Hippocampal formation (tissue), 2 donors: Measurements from ENCODE around the gene FKBP1B.
A peak's percentile ranks its signal among the peaks of the same experiment; 100 is the strongest.
"Not testable (repeated sequence)": the region's sequence is repeated elsewhere in the genome, so short reads cannot be mapped to it uniquely, and the experiment has no call there.

ENCODE experiments used
- DNase-seq, 2 donors: peaks; one replicate each; lab custom pipeline; 2025; lab: John Stamatoyannopoulos, UW

Gene FKBP1B

DNA sequence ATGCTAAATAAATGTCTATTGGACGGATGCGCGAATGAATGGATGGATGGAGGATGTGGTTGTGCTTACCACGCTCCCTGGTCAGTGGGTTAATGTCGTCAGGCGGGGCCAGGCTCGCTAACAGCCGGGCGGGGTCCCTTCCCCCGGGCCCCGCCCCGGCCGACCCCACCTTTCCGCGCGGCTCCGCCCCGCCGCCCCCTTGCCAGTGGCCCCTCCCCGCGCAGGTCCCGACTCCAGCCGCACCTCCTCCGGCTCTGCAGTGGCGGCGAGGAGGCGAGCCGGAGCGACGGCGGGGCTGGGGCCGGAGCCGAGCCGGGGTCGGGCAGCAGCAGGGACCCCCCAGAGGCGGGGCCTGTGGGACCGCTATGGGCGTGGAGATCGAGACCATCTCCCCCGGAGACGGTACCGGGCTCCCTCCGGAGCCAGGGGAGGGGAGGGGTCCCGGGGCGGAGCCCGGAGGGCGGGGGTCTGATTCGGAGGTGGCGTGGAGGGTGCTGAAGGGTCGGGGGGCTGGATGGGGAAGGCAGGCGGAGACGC is at the start of gene FKBP1B:
TSS of gene FKBP1B (plus strand) at position 257 of the 537 bp plus-strand sequence. CDS start at position 366, 109 bp downstream.
- peak in 1 of 2 donors; percentile 20 for DNase-seq

DNA sequence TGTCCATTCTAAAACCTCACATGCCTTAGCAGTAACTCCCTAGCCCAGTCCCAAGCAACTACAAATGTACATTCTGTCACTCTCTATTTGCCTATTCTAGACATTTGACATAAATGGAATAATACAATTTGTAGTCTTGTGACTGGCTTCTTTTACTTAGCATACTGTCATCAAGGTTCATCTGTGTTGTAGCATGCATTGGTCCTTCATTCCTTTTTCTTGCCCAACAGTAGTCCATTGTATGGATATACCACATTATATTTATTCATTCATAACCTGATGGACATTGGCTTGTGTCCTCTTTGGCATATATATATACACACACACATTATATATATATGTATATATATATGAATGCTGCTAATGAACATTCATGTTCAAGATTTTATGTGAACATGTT is 41.8 kb upstream of the FKBP1B start:
- DNase-seq = no peak

DNA sequence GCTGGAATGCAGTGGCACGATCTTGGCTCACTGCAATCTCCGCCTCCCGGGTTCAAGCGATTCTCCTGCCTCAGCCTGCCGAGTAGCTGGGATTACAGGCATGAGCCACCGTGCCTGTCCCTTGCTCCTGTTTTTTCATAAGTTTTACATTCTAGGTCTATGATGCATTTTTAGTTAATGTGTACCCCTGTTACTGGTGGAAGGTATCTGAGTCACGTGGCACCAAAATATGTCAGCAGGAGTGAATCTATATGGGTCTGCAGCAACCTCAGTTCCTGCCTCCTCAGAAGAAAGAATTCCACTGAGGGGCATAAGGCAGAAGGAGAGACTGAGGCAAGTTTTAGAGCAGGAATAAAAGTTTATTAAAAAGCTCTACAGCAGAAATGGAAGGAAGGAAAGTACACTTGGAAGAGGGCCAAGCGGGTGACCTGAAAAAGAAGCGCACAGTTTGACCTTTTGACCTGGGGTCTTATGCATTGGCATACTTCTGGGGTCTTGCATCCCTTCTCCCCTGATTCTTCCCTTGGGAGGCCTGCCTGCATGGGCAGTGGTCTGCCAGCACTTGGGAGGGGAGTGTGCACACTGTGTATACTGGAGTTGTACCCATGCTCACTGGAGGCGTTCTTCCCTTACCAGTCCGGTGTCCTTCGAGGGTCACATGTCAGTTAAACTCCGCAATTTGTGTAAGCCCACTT is 40.7 kb upstream of the FKBP1B start:
- no peak for DNase-seq

DNA sequence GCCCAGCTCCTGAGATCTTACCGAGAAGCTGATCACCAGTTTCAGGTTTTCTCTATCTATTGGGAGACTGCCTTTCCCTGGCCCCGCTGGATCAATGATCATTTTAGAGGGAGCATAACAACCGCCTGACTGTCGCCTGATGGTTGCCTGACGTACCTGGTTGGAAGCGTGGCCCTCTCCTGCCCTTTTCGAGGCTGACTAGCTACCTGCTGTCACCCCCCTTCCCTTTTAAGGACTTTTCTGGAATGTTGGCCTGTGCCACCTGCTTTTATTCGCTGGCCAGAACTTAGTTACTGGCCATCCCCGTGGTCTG is 40.2 kb upstream of the FKBP1B start:
- DNase-seq = no peak

DNA sequence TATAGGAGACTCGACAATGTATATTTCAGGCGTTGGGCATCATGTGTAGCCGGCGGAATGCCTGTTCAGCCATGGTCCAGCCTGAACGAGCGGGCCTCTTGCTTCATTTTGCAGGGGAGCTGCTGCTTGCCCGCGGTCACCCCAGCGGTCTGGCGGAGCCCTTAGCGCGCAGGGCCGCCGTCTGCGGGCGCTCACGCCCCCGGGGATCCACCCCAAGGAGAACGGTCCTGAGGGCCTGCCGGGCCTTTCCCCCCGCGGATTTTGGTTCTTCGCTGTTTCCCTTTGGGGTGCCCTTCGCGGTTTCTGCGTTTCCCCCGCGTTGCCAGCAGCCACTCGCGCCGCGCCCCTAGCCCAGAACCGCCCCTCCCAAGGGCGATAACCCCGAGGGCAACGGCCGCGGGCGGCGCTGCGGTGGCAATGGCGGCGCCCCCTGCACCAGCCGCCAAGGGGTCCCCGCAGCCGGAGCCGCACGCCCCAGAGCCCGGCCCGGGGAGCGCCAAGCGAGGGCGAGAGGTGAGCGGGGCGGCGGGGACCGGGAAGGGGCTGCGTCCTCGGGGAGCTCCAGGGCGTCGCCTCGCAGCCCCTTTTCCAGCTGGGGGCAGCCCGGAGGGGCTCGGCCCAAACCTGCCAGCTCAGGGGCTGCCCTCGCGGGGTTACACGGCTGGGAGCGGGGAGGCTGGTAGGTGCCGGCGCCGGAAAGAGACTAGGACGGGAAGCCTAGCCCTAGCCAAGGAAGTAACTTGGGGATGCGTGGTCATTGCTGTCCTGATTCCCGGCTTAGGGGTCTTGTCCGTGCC is 39.7 kb upstream of the FKBP1B start, which contains the start of gene MFSD2B:
TSS of gene MFSD2B (plus strand) at position 406 of the 797 bp plus-strand sequence. CDS start at position 418, 12 bp downstream.
- no peak for DNase-seq

DNA sequence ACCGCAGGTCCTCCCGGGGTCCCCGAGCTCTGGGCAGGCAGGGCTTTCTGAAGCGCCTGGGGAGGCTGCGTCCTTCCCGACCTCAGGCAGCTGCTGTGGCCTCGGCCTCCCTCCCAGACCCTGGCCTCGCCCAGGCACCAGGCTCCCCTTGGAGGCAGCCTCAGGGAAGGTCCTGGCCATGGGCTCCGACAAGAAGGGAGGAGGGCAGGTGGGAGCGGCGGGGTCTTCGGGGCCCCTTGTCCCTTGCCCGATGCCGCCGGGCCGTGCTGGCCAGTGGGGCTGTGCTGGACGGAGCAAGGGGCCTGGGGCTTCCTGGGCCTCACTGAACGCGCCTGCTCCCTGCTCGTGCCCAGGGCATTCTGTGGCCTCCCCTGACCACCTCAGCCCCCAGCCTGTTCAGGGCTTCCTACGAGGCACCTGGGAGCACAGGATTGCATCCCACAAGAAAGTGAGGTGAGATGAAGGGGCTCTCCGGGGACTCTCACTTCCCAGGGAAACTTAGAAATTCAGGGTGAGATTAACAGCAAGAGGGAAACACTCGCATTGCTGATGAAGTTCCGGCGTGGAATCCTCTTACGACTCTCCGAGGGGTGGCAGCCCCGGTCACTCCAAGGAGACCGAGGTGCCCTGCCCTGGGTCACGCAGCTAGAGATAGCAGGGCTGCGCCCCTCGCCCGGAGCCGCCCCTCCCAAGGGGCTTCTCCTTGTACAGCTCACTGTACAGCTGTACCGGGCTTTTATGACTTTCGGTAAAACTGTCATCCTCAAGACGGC is 38.9 kb upstream of the FKBP1B start:
- DNase-seq = no peak

DNA sequence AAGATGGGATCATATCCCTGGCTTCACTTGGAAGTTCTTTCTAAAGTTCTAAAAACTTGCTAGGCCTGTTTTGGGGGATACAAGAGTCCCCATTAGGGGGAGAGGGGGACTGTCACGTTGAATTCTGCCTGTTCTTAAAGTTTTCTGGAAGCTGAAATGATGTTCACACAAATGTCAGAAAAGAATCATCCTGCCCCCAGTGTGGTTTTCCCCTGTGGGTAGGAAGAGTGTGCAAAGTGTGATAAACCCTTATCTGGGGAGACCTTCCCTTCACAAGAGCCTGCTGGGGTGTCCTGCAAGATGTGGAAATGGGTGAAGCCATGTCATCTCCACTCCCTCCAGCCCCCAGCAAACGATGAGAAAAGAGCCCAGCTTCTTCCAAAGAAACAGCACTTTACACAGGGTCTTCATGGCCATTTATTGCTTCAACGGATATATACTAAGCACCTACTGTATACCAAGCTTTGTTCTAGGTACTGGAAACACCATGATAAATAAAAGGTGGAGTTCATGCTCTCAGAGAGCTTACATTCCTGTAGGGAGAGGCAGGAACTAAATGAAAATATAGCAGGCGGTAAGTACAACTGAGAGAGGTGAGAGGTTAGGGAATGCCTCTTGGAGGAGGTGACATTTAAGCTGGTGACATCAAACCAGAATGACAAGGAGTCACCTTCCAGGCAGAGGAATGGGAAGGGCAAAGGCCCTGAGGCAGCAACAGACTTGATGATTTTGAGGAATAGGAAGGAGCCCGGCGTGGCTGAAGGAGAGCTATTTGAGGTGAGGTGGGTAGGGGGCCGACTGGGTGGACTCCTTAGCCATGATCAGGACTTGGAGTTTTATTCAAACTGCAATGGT is 38.1 kb upstream of the FKBP1B start:
- DNase-seq = no peak

DNA sequence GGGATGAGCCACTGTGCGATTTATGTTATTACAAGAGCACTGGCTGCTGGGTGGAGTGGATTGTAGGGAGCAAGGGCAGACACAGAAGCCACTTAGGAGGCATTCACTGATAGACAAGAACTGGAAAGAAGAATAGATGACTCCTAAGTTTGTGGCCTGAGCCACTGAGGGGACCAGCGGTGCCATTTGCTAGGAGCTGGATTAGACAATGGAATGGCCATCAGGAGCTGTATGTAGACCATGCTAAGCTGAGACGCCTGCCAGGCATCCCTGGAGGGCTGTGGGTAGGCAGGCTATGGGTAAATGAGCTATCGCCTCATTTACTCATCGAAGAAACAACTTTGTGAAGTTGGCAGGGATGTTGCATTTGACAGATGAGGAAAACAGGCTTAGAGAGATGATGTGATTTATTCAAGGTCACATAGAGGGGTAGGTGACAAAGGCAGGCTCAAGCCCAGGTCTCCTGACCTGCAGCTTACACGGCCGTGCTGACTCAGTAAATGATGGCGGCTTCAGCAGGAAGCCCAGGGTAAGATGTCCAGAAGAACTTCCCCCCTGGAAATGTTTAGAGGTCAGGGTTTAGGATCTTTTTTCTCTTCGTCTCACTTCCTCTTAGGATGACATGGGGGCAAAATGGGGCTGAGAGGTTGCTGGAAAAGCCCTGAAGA is 36.9 kb upstream of the FKBP1B start:
- no peak for DNase-seq

DNA sequence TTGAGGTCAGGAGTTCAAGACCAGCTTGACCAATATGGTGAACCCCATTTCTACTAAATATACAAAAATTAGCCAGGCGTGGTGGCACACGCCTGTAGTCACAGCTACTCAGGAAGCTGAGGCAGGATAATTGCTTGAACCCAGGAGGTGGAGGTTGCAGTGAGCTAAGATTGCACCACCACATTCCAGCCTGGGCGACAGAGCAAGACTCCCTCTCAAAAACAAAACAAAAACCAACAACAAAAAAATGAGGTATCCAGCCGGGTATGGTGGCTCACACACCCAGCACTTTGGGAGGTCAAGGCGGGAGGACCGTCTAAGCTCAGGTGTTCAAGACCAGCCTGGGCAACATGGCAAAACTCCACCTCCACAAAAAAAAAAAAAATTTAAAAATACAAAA is 34.6 kb upstream of the FKBP1B start:
- DNase-seq = not testable (repeated sequence)

DNA sequence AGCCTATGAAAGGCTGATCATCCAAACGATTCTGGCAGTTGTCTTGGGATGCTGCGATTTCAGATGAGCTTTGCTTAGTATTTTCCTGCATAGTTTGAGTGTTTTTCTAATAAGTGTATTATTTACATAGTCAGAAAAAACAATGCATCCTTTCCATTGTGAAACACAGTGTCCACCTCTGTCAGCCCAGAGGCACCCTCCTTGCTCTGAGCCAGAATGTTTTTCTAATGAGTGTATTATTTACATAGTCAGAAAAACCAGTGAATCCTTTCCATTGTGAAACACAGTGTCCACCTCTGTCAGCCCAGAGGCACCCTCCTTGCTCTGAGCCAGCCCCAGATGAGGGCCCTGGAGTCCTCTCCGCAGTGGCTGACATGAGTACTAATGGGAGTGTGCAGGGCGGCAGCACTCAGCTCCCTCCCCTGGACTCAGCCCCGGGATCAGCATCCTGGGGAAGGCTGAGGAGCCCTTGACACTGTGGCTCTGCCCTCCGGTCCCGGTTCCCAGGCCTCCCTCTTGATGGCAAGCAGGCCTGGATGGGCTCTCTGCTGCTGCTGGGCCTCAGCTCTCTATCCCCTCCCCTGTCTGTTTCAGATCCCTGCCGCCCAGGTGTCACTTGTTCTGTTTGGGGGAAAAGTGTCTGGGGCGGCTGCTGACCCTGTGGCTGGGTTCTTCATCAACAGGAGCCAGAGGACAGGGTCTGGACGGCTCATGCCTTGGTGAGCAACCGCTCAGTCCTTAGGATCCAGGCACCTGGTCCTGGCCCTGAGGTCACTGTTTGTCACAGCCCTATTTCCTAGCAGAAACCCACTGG is 33.8 kb upstream of the FKBP1B start:
- no peak for DNase-seq

DNA sequence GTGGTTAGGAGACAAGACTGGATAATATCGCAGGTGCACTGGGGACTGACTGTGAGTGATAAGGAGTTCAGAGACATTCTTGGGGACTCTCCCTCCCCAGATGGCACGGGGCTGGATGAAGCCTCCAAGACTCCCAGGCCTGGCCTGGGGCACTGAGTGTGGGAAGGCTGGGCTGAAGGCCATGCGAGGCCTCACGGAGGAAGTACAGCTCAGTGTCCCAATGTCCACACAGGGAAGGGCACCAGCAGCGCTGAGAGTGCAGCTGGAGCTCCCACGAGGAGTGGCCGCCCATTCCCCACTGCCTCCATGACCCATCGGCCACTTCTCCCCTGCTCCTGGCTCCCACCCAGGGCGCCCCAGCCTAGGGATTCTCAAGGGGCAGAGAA is 33.2 kb upstream of the FKBP1B start:
- no peak for DNase-seq

DNA sequence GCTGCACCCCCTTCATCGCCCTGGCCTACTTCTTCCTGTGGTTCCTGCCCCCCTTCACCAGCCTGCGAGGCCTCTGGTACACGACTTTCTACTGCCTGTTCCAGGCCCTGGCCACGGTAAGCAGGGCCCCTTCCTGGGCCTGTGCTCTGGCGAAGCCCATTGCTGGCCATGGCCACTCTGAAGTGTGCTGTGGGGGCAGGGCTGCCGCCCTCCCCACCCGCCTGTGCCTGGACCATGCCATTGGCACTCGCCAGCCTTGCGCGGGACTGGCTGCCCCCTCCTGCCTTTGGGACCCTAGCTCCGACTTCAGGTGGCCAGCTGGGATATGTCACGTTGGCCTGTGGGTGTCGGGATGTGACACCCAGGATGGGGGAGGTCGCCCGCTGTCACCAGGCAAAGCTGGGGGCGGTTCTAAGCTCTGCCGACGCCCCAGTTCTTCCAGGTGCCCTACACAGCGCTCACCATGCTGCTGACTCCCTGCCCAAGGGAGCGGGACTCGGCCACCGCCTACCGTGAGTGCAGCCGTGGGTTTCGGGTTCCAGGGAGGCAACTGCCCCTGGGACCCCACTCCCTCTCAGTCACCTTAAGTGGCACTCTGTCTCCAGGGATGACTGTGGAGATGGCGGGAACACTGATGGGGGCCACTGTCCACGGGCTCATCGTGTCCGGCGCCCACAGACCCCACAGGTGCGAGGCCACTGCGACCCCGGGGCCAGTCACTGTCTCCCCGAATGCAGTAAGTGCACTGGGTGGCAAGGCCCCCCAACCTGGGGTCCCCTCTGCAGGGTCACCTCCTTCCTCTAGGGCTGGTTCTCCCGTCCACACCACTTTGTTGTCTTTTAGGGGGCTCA is 32.5 kb upstream of the FKBP1B start:
- DNase-seq = no peak

DNA sequence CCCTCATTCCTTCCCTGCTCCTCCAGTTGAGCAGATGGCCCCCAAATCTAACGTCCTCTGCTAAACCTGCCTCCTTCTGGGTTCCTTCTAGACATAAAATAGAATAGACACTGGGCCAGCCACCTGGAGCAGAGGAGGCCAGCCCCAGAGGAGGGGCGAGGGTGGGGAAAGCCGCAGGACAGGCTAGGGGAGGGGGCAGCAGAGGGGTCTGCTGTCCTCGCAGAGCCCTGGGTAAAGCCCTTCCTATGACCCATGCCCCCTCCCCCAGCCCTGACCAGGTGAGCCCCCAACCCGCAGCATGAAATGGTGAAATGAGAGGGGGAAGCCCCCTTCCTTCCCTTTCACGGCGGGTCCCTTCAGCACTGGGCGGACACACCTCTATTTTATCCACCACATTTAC is 31.8 kb upstream of the FKBP1B start:
- no peak for DNase-seq

DNA sequence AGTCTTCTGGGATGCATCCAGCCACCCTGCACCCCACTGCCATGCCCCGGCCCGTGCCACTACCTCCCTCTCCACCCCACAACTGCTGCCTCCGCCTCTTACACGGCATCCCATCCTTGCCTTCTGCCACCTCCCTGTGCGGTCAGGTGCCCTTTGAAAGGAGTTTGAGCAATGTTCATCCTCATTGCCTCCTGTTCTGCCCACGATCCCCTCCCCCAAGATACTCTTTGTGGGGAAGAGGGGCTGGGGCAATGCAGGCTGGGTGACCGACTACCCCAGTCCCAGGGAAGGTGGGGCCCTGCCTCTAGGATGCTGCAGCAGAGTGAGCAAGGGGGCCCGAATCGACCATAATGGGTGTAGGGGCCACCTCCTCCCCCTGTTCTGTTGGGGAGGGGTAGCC is 31.3 kb upstream of the FKBP1B start:
- no peak for DNase-seq

DNA sequence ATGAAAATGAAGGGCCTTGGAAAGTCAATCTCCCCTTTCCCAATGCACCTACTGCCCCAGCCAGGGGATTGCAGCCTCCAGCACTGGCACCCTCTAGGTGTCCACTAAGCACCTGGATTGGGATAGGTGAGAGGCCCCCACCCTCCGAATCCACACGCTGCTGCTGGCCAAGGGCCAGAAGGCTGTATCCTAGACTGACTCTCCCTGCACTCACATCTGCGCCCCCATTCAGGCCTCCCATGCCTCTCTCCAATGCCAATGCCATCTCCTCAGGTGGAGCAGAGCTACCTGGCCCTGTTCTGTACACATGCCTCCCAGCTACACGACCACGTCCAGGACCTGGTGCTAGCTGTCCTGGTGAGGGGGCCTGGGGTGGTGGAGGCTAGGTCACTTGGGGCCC is 29.8 kb upstream of the FKBP1B start:
- no peak for DNase-seq

DNA sequence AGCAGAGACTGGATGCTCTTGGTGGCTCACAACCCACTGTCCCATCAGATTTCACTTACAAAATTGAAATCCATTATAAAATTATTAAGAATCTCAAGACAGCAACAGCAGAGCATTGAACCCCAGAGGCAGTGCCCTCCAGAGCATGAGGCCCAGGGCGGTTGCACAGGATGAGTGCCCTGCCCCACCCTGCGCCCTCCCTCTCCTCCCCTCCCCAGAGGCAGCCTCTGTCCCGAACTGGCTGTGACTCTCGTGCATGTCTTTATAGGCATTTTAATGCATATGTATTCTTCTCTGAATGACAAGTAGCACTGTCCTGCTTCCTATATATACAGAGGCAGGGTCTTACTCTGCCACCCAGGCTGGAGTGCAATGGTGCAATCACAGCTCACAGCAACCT is 29.3 kb upstream of the FKBP1B start:
- DNase-seq = no peak

DNA sequence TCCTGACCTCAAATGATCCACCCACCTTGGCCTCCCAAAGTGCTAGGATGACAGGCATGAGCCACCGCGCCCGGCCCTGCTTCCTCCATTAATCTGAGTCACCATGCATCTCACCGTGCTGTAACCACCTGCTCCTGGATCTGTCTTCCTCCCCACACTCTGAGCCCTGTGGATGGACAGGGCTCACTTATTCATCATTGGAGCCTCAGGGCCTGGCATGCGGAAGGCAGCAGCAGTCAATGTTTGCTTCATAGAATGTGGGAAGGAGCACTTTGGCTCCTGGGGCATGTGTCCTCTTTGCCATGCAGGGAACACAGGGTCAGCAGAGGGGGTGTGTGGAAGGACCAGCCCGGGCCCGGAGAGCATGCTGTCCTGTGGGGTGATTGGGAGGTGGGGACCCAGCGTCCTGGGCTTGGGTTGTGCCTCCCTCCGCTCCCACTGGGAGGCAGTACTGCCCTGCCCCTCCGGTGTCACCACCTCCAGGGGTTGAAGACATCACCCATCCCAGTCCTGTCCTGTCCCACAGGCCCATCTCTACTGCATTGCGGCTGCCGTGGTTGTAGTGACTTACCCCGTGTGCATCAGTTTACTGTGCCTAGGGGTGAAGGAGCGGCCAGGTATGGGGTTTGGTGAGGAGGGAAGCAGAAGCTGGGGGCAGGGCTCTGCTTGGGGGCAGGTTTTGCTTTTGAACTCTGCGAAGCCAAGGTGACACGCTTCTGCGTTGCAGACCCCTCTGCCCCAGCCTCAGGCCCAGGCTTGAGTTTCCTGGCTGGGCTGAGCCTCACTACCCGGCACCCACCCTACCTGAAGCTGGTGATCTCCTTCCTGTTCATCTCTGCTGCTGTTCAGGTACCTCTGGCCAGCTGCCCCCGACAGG is 28.2 kb upstream of the FKBP1B start:
- no peak for DNase-seq

DNA sequence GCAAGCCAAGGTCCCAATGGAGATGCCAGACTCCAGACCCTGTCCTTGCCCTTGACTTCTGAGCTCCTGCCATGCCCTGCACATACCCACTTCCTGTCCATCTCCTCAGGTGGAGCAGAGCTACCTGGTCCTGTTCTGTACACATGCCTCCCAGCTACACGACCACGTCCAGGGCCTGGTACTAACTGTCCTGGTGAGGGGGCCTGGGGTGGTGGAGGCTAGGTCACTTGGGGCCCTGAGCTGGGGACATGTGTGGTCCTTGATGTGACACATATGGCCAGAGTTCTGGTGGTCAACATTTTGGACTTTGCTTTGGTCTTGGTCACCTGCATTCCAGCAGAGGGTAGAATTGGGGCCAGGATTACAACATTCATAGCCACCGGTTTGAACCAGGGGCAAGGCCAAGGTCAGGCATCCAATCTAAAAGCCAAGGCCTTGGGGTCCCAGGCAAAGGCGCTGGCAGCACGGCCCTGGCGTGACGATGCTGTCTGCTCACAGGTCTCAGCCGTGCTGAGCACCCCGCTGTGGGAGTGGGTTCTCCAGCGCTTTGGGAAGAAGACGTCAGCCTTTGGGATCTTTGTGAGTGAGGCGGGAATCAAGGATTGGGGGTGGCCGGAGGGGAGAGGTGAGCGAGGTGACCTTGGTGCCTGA is 27.1 kb upstream of the FKBP1B start:
- DNase-seq = no peak
